HG03521 (cell line): ENCODE results near the gene BNIP2.
"Not testable (repeated sequence)": the region's sequence is repeated elsewhere in the genome, so short reads cannot be mapped to it uniquely, and the experiment has no call there.

Experiments used
- ATAC-seq: cut with Tn5 transposase; IDR thresholded peaks from one replicate; pipeline ENCODE4 v1.9.1; 2021; ENCODE audit warnings: mild to moderate bottlenecking, moderate library complexity; ENCODE audit not compliant: unreplicated experiment

The BNIP2 gene, protein sequence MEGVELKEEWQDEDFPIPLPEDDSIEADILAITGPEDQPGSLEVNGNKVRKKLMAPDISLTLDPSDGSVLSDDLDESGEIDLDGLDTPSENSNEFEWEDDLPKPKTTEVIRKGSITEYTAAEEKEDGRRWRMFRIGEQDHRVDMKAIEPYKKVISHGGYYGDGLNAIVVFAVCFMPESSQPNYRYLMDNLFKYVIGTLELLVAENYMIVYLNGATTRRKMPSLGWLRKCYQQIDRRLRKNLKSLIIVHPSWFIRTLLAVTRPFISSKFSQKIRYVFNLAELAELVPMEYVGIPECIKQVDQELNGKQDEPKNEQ

DNA sequence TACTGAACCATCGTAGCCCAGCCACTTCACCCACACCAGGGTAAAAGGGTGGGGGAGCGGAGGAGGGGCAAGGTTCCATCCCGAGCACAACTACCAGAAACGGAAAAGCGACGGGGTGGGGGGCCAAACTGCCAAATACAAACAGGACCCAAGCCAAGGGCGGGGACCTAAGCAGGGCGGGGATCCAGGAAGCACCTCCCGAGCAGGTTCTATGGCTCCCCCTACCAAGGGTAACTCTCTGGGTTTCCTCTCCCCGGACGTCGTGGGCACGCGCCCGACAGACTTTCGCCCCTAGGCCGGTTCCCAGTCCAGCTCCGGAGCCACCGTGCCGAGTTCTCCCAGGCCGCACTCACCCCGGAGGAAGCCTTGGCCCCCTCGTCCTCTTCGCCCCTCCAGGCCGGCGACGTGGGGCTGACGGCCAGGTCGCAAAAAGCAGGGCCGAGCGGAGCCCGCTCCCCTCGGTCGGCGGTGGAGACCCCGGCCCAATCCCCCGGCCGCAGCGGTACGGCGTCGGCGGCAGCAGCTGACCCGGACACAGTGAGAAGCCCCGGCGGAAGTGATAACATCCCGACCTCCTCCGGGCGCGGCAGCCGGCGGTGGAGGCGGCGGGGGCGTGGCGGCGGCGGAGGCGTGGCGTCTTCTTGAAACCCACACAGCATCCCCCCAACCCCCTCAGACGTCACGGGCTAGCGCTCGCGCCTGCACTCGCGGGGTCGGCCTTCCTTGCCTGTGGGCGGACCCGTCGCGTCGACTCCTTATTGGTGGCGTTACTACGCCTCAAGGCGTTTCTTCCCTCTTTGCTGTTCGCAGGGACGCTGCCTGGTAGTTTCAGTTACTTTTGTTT lies at the start of gene BNIP2:
Gene BNIP2 (minus strand): TSS at position 539 of the 844 bp plus-strand sequence. CDS start 6,863 bp downstream, outside the sequence.
- peak; percentile 87 for ATAC-seq

DNA sequence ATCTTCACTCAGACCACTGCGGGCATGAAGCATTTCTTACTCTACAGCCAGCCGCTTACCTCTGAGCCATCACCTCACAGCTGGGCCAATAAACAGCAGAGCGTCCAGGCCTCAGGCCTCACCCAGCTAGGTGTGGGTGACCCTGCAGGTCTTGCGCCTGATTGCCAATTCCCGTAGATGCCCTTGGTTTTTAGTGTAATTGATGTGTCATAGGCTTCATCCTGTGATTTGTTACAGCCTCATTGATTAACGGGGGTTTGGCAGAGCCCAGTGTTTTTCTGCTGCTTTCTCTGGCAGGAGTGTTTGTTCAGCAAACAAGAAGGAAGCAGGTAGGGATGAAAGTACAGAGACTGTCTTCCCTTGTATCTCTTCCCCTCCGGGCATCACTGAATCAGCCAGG lies 49.6 kb upstream of the BNIP2 start:
- ATAC-seq: no peak

DNA sequence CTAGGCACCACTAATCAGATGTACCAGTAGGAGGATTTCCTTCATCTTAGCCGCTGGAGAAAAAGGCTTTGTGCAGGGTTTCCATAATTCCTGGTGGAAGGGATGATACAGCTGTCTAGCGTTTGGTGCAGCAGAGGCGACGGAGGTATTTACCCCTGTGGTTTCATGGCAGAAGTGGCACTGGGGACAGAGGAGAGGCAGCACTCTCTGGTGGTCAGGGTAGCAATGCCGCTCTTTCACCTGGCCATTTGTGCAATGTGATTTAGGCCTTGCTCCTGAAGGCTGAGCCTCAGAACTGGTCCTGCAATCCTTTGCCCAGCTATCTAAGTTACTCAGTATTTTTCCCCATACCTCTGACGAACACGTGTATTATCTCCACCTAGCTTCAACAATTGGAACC lies 47.1 kb upstream of the BNIP2 start:
- no peak for ATAC-seq

DNA sequence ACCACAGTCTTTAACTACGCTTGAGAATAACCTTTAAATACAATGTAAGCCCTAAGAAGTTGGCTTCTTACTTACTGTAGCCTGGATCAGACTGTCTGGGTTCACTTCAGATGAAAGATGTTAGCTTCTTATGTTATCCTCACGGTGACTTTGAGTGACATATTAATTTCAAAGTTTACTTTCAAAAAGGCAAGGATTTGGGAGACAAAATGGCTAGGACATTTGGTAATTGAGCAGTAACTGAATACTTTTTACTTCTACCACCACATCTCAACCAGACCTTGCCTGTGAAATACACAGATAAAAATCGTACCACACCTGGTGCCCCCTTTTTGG lies 36.0 kb upstream of the BNIP2 start:
- ATAC-seq: no peak

DNA sequence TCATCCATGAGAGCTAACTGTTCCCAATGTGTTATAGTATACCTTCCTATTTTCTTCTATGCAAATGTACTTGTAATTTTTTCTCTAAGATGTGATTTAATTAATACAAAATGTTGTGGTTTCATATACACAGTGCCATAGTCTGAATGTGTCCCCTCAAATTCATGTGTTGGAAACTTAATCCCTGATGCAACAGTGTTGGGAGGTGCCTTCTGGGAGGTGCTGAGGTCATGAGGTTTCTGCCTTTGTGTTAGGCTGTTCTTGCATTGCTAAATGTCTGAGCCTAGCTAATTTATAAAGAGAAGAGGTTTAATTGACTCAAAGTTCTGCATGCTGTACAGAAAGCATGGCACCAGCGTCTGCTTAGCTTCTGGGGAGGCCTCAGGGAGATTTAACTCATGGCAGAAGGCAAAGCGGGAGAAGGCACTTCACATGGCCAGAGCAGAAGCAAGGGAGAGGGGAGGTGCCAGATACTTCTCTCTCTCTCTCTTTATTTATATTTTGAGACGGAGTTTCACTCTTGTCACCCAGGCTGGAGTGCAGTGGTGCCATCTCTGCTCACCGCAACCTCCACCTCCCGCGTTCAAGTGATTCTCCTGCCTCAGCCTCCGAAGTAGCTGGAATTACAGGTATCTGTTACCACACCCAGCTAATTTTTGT lies 34.7 kb upstream of the BNIP2 start:
- no peak for ATAC-seq

DNA sequence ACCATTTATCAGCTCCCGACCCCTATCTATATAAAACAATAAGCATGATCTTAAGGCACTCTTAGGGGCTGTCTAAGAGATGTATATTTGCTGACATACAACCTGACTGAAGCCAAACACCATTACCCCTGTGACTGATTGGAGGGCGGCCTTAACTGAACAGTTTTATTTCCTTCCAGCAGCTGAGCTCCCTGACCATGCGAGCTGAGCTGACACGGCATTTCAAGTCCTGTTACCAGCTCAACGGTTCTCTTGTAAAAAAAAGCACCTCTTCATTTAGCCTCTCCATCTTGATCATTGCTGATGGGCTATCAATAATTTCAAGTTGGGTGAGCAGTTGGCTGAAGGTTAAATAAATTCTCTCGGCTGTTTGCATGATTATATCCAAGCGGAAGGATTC lies 33.4 kb upstream of the BNIP2 start:
- no peak for ATAC-seq

DNA sequence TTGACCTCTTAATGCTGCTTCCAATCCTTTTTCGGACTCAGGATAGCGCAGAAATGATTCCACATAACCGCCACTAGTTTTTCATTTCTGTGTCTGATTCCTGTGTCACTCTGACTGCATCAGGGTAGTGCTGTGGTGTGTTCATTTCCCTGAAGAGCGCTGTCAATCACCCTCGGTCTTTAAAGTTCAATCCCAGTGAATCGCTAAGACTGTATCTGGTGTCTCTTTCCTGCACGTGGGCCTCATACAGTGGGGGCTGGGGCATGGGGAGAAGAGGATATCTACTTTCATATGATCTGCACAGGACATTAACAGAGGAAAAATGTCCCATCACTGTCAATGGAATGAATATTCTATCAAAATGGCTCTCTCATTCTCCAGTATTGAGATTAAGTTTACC lies 32.9 kb upstream of the BNIP2 start:
- ATAC-seq: no peak

DNA sequence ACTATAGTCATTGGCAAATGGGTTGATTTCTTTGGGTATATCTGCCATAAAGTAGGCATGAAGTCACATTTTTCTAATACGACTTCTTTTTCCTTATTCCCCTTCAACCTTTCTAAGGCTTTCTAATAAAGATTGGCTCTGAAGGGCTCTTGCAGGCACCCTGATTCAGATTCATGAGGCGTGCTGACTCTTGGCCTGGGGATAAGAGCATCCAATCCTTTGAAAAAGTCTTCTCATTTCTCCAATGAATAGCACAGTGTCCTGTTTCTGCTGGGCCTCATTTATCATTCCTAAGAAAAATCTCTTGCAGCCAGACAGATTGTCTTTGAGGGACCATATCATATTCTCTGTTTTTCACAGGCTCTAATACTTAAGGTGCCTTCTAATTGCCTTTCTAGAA lies 32.3 kb upstream of the BNIP2 start:
- no peak for ATAC-seq

DNA sequence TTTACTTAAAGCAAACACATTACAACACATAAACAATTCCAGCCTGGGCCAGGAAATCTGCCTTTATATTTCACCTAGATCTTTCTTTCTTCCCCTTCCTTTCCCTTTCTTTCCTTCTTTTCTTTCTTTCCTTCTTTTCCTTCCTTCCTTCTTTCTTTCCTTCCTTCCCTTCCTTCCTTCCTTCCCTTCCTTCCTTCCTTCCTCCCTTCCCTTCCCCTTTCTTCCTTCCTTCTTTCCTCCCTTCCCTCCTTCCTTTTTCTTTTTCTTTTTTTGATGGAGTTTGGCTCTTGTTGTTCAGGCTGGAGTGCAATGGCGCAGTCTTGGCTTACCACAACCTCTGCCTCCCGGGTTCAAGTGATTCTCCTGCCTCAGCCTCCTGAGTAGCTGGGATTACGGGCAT lies 24.1 kb upstream of the BNIP2 start:
- no peak for ATAC-seq

DNA sequence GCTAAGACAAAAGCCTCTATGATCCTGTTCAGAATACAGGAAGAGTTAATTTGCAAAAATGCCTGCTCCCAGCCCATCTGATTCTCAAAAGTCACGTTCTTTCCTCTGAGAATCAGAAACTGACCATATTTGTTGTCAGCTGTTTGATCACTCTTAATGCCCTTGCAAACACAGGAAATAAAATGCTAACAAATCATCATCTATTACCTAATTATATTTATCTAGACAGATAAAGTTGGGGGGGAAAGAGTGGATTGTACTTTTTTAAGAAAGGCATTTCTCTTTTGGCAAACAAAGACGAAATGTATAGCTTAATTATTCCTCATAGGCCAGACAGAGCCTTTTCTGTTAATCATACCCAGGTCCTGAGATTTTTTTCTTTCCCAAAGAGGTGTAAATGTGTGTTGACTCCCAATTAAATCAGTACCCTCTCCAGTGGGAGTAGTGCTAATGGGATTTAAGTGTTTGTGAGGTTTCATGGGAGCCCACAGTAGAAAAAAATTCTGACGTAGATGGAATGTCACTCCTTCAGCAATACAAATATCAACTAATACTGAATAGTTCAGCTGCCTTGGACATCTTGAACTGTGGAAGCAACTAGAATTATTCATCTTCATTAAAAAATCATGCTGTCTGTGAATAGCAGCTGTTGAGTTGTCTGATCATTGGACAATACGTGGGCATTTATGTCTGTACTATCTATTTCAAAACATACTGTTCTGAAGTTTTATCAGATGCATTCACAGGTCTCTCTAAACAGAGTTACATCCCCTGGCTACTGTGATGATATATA lies 22.5 kb upstream of the BNIP2 start:
- ATAC-seq: no peak

DNA sequence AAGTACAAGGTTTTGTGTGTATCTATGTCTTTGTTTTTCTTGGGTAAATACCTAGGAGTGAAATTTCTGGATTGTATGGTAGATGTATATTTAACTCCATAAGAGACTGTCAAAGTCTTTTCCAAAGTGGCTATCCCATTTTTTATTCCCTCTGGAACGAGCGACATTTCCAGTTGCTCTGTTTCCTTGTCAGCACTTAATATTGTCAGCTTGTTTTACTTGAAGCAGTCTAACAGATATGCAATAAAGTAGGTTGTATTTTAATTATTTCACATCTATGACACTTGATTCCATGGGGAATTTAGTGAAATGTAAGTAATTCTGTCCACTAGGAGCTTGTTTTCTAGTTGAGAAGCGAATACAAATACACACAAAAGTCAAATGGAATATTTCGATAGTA lies 18.5 kb upstream of the BNIP2 start:
- no peak for ATAC-seq

DNA sequence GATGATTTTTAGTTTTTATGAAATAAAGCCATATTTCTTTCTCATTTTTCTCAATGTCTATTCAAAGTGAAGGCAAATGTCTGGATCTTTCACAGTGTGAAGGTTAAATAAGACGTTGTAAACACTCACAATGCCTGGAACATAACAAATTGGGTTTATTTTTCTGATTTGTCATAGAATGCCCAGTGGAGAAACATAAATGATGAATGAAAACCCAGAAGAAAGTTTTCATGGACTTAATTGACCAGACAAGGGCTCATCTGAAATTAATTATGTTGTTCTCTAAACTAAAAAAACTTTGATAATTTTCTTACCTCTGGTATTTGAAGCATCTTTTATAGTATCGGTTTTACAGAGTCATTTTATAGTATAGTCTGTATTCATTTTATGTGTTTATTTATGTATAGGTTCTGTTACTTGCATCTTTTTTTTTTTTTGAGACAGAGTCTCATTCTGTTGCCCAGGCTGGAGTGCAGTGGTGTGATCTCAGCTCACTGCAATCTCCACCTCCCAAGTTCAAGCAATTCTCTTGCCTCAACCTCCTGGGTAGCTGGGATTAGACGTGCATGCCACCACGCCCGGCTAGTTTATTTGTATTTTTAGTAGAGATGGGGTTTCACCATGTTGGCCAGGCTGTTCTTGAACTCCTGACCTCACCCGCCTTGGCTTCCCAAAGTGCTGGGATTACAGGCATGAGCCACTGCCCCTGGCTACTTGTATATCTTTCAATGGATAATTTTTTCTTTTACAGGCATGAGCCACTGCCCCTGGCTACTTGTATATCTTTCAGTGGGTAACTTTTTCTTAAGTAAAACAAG lies 15.1 kb upstream of the BNIP2 start:
- no peak for ATAC-seq

DNA sequence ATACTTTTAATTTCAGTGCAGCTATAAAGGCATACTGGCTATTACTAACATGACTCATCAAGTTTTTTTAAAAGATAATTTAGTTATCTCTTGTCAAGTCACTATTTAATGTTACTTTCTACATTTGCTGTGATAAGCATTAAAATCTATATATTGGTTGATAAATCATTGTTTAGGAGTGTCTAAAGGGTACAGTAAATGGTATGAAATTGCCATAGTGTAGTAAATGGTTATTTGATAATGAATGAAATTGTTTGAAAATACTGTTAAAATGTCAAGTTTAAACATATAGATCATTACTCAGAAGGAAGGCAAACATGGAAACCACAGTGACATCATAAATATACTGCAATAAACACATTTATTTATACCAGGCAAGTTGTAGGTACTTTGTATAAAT lies 13.2 kb upstream of the BNIP2 start:
- no peak for ATAC-seq

DNA sequence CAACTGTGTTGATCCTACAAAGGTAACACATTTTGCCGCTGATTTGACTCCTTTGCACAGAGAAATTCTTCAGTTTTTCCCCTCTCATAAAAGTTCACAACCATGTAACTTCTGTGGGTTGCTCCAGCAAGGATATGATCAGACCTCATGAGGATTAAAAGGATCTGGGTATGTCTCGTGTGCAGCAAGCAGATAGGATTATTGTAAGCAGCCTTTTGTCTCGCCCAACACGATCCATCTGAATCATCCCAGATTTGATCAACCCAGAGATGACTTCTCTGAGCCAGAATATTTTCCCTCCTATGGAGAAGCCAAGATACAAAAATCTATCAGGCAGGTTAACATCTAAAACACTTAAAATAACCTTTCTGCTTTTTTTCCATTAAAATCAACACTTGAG lies 12.8 kb upstream of the BNIP2 start:
- ATAC-seq: no peak

DNA sequence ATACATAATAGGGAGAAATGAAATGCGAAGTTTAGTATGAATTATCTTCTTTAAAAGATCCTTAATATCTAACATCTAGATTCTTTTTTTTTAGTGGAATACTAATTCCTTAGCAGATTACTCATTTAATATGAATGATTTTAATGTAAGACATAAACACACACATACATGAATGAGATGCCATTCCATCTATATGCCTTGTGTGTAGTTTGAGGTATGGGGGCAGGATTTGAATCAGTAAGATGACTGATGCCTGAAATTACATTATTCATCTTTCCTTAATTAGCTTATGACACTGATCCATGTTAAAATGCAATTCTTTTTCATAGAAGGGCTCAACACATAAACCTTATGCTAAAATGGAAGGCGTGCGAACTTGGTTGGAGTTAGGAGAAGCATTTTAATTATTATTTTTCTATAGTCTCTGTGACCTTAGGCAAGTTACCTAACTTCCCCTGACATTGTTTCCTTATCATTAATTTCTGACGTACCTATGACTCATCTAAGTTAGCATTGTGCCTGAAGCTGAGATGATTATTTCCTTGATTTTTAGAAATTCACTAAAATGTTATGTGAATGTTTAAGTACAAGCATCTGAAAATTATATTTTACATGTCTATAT lies 10.8 kb upstream of the BNIP2 start:
- no peak for ATAC-seq

DNA sequence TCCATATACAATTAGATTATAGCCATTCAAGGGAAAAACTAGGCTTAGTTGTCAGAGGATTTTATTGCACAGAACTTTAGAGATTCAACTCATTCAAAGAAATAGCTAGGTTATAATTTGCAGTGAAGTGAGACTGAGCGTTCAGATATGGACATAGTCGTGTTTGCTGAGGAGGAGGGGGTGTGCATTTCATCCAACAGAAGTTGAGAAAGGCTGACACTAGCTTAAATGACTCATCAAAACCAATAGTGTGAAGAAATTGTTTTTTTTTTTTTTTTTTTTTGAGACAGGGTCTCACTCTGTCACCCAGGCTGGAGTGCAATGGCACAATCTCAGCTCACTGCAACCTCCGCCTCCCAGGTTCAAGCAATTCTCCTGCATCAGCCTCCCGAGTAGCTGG lies 8.9 kb upstream of the BNIP2 start:
- ATAC-seq: not testable (repeated sequence)

DNA sequence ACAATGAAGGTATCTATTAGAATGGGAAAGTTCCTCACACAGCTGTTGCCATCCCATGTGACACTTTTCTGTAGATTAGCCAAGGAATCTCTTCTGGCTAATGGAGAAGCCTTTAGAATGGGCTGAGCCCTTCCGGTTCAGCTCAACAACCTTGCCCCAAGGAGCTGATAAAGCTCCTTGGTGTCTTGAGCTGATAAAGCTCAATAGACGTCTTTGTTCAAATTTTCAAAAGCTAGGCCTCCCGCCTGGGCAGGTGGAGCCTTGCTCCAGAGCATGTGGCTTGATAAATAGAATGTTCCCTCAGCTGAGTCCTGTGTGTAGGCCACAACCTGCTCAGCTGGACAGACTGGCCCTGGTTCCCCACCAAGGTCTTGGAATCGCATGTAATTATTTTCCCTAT lies 7.2 kb upstream of the BNIP2 start:
- ATAC-seq: no peak

DNA sequence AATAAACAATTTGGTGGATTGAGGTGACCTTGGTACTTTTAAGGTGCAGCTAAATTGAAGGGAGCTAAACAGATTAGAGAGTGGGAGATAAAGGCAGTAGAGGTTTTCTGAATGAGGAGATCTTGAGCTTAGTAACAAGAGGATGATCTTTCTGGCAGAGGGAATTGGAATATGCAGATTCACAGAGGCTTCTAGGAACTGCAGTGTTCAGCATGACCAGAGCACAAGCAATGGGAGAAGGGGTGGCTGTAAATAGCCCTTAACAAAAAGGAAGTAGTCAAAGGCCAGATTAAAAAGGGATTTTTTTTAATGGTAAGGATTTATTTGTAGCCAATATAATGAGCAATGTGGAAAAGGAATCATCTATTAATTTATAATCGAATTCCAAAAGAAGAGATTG lies 5.7 kb upstream of the BNIP2 start:
- no peak for ATAC-seq

DNA sequence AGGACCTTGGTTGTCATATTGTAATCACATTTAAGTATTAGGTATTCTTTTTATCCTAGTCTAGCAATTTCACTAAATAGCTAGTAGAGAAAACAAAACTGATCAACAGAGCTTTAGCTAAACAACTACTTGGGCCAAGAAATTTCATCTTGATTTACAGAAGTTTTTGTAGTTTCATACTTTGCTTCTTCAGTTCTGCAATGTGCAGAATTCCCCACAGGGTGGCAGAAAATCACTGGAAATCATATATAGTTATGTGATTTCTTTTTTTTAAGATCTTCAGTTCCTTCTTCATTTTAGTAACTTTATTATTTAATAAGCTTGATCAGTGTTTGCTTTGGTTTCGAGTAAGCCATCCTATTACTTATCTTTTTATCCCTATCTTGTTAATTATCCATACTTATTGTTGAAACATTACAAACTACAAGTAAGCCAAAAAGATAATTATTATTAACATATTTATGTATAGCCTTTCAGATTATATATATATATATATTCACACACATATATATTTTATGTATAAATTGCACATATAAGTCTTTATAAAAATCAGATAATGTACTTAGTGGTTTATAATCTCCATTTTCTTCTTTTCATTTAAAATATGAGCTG lies 2.2 kb upstream of the BNIP2 start:
- no peak for ATAC-seq
